ENCODE measurements around the gene TFAP2E.

- no peak for TF ChIP-seq CTCF (IDR thresholded peaks at IDR 0.05; ENCODE audit: low read depth, low read length, poor library complexity, severe bottlenecking)
- no peak for TF ChIP-seq EZH2phosphoT487 (IDR thresholded peaks at IDR 0.05; ENCODE audit: borderline replicate concordance, low read length)
Observed at GRCh38 chr1:35535243-35535642, 37.9 kb upstream of the TFAP2E start.

Measured in DOHH2 (cell line).